Heart left ventricle (tissue), 13 donors: ENCODE measurements around the gene SIGLEC12.

Source experiments
- CTCF ChIP-seq, 12 donors: fragments of 200-600 bp; sonication (generic) in 4 of 12; IDR thresholded peaks; one replicate each; pipeline versions ENCODE4 v1.5.0 to v1.8.0; 2018 to 2022; ENCODE audit warnings: antibody characterized with exemption in 12 of 12, mild to moderate bottlenecking in 5 of 12
- POLR2A ChIP-seq, 2 donors: fragments of 450-650 bp; IDR thresholded peaks; one replicate each; pipeline ENCODE4 v1.6.1; 2017; ENCODE audit warnings: antibody characterized with exemption in 2 of 2, mild to moderate bottlenecking in 2 of 2, moderate library complexity in 2 of 2
- donor health status: ischemic (EF 13 %, LVEDD 7.1; RV severe dilation, severe dysfunction).
- donor health status: DM: no; HTN: yes; CAD: no.
- donor health status: DM: no; HTN: no; CAD: no.
- donor health status: ischemic (EF 25% LVEDD 6.9; RV normal size, moderate dysfunction).
- donor health status: ischemic (EF 25% LVEDD 5.7; RV mildly dilated, moderate dysfunction).
- donor health status: ischemic (EF 35%, LVEDD 5.7; RV mildly dilated, moderate dysfunction).
- donor health status: nonischemic (EF 11% LVEDD 7.7; RV severe dilation, severe dysfunction).
- donor health status: DM: yes; HTN: yes; CAD: no.
- donor health status: PGD.
- donor health status: ischemic (EF 29% LVEDD 5.4; RV normal size, mild dysfunction).
- donor health status: nonischemic (EF 23%, LVEDD 6.1; RV moderate dilation, normal function).

- TF ChIP-seq CTCF (IDR thresholded peaks at IDR 0.05) (no peak), POLR2A (IDR thresholded peaks at IDR 0.05) (no peak)
Measured at GRCh38 chr19:51505904-51506303, 4.3 kb upstream of the SIGLEC12 start.
